CD4-positive, alpha-beta T cell treated with Interleukin-1 beta for 1 hour (primary cell): Measurements from ENCODE around the gene SUFU.
A peak's percentile ranks its signal among the peaks of the same experiment; 100 is the strongest.

Experiments
- DNase-seq, 2 donors: peaks; one replicate each; pipeline ENCODE4 v3.0.0-alpha.2; 2020 to 2022

SUFU gene

GRCh38 chr10:102675666-102676533, 172.1 kb downstream of the SUFU start:
- DNase-seq = peak in 1 of 2 donors; percentile 60

DNA sequence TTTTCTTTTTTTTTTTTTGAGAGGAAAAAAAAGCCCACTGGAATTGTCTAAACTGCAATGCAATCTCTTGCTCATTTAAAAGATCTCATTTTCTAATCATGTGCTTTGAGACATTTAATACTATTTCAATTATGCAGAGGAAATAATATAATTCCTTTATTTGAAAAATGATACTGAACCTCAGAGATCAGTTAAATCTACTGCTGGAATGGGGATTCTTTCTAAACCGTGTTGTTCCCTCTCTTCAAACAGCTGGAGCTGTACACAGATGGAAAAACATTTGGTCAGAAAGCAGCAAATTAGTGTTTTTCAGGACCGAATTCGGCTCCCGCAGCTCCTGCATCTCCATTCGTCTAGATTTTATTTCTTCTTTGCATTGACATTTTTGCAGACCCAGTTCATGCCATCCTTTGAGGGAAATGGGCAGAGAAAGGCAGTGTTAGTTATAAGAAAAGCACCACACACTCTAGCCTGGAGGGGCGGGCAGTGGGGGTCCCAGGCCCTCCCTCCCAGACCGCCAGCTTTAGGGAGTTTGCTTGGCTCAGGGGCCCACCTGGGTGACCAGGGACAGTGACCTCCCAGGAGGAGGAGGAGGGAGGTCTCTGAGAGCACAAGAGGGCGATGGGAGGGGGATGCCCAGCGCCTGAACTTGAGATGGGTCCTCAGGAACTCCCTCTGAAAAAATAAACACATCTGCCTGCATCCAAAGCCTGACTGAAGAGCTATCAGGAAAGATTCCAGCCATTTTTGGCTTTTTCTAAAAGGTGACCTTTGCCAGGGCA, 173.0 kb downstream of the SUFU start:
- DNase-seq = no peak

DNA sequence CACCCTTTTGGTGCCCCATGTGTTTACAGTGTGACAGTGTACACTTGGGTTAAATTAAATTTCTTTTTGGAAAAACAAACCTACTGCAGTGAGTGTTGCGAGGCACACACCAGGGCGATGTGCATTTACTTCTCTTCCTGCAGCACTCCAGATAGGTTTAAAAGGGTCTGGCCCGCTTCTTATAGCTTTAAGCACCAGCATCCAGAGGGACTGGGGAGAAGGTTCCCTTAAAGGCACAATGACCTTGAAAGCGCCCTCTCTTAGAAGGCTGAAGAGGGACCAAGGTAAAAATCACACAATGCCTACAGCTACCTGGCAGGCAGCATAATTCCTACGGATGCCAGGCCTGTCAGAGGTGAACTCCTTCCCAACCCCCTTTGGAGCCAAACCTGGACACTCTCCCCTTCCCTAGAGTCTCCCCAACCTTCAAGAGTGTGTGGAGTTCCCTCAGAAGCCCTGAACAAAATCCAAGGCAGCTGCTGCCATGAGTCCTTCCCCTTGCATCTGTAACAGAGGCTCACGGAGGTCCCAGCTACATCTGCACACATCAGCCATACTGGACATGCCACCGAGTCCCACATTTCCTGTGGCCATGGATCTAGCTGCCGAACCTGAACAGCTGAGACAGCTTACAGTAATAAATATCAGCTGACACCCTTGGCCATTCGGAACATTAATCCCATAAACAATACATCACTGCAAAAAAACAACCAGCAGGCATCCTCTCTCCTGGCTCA, 173.7 kb downstream of the SUFU start:
- no peak for DNase-seq

- no peak for DNase-seq
These were observed 174.3 kb downstream of the SUFU start for GRCh38 chr10:102678068-102678400.

- DNase-seq = peak in 1 of 2 donors; percentile 47
These were observed 175.1 kb downstream of the SUFU start for GRCh38 chr10:102678842-102679289.

DNA sequence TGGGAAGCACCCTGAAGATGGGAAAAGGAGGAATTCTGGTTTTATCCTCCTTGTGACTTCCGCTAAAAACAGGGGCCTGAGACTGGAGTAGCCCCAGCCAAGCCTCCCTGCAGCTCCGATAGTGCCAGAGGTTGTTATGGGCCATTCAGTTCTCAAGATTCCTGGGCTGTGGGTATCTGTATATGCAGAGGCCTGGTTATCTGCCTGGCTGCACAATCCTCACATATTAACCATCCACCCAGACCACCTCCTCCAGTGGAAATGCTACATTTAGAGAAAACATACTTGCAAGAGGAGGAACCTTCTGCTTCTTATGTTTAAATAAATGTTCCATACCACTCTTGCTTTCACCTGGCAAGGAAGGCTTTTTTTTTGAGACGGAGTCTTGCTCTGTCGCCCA, 175.8 kb downstream of the SUFU start:
- DNase-seq = no peak

- DNase-seq = no peak
These were observed 177.9 kb downstream of the SUFU start for GRCh38 chr10:102681696-102682095.

DNA sequence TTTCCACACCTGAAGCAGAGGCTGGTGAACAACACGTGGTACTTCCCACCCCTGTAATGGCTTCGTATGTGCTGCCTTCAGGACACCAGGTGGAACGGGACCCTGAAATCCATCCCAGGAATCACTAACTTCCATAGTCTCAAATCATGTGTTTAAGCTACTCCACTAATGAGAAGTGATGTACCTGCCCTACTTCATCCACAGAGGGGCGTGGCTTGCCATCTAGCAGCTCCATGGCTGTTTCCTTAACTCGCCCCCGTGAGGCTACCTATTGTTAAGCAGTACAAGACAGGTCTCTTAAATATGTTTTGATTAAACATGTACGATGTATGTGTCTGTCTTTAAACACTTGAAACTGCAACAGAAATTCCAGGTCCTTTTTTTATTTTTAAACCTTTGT, 178.6 kb downstream of the SUFU start:
- no peak for DNase-seq

DNA sequence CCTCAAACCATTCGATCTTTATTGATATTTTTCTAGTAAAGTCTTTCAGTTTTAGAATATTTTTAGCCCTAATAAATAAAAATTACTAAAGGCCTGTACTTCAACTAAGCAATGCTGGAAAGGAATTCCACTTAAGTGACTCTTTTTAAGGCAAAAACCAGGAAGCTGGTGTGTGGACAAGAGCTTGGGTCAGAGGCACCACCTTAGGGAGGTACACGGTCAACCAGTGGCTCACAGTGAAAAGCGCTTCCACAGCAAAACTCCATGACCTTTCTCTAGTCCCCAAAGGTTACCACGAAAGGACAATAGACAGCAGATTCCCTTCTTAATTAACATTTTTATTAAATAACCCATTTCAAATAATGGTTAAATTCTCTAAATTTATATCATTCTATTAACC, 179.2 kb downstream of the SUFU start:
- DNase-seq = no peak
